ENCODE measurements around the gene NKIRAS2. TPM values are rescaled to one million over a fixed set of nuclear protein-coding genes. Genes with fewer than 3 reads are reported as not detected.

Gene NKIRAS2
- total and polyA plus RNA-seq, 2 of the 13 experiments (the other 11 are each of a cell fraction or from before 2014, with no cell fraction given), result 27.9 to 42.0 TPM

DNA sequence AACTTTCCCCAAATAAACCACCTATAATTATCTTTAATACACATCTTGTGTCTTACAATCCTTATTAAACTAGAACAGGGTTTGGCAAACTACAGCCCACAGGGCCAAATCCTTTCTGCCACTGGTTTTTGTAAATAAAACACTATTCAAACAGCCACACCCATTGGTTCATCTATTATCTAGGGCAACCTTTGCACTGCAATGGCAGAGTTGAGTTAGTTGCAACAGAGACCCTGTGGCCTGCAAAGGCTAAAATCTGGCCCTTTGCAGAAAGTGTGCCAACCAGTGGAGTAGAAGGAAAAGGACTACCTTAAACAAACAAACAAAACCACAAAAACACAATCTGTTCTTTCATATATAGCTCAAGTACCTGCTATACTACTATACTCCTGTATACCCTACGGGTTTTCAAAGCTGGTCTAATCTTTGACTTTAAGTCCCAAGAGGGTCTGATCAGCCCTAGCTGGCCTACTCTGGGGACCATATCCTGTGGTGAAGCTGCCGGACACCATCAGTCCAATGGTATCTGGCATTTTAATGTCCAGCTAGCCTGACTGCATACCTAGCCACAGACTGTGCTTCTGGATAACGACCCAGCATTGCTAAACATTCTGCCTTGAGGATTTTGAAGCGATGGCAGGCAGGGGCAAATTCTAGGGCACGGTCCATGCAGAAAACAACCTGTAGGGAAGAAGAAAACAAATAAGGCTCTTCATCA is 30.0 kb upstream of the NKIRAS2 start (continued):
- TF ChIP-seq ZNF746 (CRISPR knock-in tag; IDR thresholded peaks at IDR 0.05) (no peak), ZNF224 (CRISPR knock-in tag; IDR thresholded peaks at IDR 0.05) (no peak), ZBTB8A (CRISPR knock-in tag; IDR thresholded peaks at IDR 0.05; ENCODE audit: borderline replicate concordance, low read depth) (no peak), RFX5 (IDR thresholded peaks at IDR 0.05; ENCODE audit: low read depth, low read length) (no peak), ZNF10 (CRISPR knock-in tag; IDR thresholded peaks at IDR 0.05; ENCODE audit: borderline replicate concordance, low read depth) (no peak), ZNF792 (CRISPR knock-in tag; IDR thresholded peaks at IDR 0.05) (peak; percentile 95), DNMT1 (CRISPR knock-in tag; IDR thresholded peaks at IDR 0.05) (no peak), FOXA1 (IDR thresholded peaks at IDR 0.05) (no peak), FOXA1 (CRISPR knock-in tag; IDR thresholded peaks at IDR 0.05) (peak; percentile 73), ZFX (CRISPR knock-in tag; IDR thresholded peaks at IDR 0.05; ENCODE audit: low read depth) (peak; percentile 51; the same call in 1 of the 2 replicates), ZKSCAN1 (IDR thresholded peaks at IDR 0.05; ENCODE audit: low read length) (no peak; the same call in 1 of the 2 replicates), KLF12 (CRISPR knock-in tag; IDR thresholded peaks at IDR 0.05; ENCODE audit: borderline replicate concordance) (peak; percentile 36; the same call in 1 of the 2 replicates), SSRP1 (CRISPR knock-in tag; IDR thresholded peaks at IDR 0.05) (peak; percentile 57; the same call in 1 of the 2 replicates), ZNF644 (CRISPR knock-in tag; IDR thresholded peaks at IDR 0.05; ENCODE audit: low read depth) (peak; percentile 95), YY1 (IDR thresholded peaks at IDR 0.05; ENCODE audit: insufficient read depth, insufficient replicate concordance, low read depth, low read length) (peak; percentile 35), RBM22 (optimal IDR thresholded peaks at IDR 0.05; ENCODE audit: low read length) (peak; percentile 59), ZNF124 (CRISPR knock-in tag; IDR thresholded peaks at IDR 0.05) (0 out of 2 replicates have a peak, but pooled peaks have one; percentile 41), HNRNPL (IDR thresholded peaks at IDR 0.05; ENCODE audit: low read depth, low read length) (0 out of 2 replicates have a peak, but pooled peaks have one; percentile 36)
- TF ChIP-seq, protein P1, sequence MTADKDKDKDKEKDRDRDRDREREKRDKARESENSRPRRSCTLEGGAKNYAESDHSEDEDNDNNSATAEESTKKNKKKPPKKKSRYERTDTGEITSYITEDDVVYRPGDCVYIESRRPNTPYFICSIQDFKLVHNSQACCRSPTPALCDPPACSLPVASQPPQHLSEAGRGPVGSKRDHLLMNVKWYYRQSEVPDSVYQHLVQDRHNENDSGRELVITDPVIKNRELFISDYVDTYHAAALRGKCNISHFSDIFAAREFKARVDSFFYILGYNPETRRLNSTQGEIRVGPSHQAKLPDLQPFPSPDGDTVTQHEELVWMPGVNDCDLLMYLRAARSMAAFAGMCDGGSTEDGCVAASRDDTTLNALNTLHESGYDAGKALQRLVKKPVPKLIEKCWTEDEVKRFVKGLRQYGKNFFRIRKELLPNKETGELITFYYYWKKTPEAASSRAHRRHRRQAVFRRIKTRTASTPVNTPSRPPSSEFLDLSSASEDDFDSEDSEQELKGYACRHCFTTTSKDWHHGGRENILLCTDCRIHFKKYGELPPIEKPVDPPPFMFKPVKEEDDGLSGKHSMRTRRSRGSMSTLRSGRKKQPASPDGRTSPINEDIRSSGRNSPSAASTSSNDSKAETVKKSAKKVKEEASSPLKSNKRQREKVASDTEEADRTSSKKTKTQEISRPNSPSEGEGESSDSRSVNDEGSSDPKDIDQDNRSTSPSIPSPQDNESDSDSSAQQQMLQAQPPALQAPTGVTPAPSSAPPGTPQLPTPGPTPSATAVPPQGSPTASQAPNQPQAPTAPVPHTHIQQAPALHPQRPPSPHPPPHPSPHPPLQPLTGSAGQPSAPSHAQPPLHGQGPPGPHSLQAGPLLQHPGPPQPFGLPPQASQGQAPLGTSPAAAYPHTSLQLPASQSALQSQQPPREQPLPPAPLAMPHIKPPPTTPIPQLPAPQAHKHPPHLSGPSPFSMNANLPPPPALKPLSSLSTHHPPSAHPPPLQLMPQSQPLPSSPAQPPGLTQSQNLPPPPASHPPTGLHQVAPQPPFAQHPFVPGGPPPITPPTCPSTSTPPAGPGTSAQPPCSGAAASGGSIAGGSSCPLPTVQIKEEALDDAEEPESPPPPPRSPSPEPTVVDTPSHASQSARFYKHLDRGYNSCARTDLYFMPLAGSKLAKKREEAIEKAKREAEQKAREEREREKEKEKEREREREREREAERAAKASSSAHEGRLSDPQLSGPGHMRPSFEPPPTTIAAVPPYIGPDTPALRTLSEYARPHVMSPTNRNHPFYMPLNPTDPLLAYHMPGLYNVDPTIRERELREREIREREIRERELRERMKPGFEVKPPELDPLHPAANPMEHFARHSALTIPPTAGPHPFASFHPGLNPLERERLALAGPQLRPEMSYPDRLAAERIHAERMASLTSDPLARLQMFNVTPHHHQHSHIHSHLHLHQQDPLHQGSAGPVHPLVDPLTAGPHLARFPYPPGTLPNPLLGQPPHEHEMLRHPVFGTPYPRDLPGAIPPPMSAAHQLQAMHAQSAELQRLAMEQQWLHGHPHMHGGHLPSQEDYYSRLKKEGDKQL (CRISPR knock-in tag; IDR thresholded peaks at IDR 0.05; ENCODE audit: low read depth), result peak; percentile 40; the same call in 1 of the 2 replicates
- TF ChIP-seq, protein P2, sequence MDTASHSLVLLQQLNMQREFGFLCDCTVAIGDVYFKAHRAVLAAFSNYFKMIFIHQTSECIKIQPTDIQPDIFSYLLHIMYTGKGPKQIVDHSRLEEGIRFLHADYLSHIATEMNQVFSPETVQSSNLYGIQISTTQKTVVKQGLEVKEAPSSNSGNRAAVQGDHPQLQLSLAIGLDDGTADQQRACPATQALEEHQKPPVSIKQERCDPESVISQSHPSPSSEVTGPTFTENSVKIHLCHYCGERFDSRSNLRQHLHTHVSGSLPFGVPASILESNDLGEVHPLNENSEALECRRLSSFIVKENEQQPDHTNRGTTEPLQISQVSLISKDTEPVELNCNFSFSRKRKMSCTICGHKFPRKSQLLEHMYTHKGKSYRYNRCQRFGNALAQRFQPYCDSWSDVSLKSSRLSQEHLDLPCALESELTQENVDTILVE (CRISPR knock-in tag; IDR thresholded peaks at IDR 0.05), result peak; percentile 69; the same call in 1 of the 2 replicates
- TF ChIP-seq, protein P3, sequence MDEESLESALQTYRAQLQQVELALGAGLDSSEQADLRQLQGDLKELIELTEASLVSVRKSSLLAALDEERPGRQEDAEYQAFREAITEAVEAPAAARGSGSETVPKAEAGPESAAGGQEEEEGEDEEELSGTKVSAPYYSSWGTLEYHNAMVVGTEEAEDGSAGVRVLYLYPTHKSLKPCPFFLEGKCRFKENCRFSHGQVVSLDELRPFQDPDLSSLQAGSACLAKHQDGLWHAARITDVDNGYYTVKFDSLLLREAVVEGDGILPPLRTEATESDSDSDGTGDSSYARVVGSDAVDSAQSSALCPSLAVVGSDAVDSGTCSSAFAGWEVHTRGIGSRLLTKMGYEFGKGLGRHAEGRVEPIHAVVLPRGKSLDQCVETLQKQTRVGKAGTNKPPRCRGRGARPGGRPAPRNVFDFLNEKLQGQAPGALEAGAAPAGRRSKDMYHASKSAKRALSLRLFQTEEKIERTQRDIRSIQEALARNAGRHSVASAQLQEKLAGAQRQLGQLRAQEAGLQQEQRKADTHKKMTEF (CRISPR knock-in tag; IDR thresholded peaks at IDR 0.05), result peak; percentile 74; the same call in 1 of the 2 replicates

All from HepG2 (cell line).